OCI-M1 (cell line): ENCODE data around the gene NTSR2.
A peak's percentile ranks its signal among the peaks of the same experiment; 100 is the strongest.

ENCODE experiments used
- DNase-seq: peaks from one replicate; lab custom pipeline; 2025; lab: John Stamatoyannopoulos, UW

The NTSR2 gene

GRCh38 chr2:11669454-11670291 lies at the start of gene NTSR2:
NTSR2 (minus strand) TSS chr2:11670195; CDS start chr2:11670129, 66 bp downstream.
- no peak for DNase-seq

- peak; percentile 92 for DNase-seq
Observed at GRCh38 chr2:11719230-11719977, 49.4 kb upstream of the NTSR2 start.

- DNase-seq, result no peak
Observed at GRCh38 chr2:11718606-11719005, 48.6 kb upstream of the NTSR2 start.

- no peak for DNase-seq
Observed at GRCh38 chr2:11717623-11718022, 47.6 kb upstream of the NTSR2 start.

GRCh38 chr2:11716689-11717321 lies 46.8 kb upstream of the NTSR2 start:
- DNase-seq, result peak; percentile 74

GRCh38 chr2:11715987-11716652 lies 46.1 kb upstream of the NTSR2 start:
- no peak for DNase-seq

GRCh38 chr2:11713815-11714214 lies 43.8 kb upstream of the NTSR2 start:
- no peak for DNase-seq

GRCh38 chr2:11712866-11713265 lies 42.9 kb upstream of the NTSR2 start:
- DNase-seq, result no peak

GRCh38 chr2:11711751-11712150 lies 41.8 kb upstream of the NTSR2 start:
- no peak for DNase-seq

GRCh38 chr2:11711354-11711716 lies 41.3 kb upstream of the NTSR2 start:
- no peak for DNase-seq

GRCh38 chr2:11710632-11711353 lies 40.8 kb upstream of the NTSR2 start:
- no peak for DNase-seq

GRCh38 chr2:11710210-11710609 lies 40.2 kb upstream of the NTSR2 start:
- DNase-seq, result no peak

GRCh38 chr2:11709293-11709692 lies 39.3 kb upstream of the NTSR2 start:
- DNase-seq, result no peak

- DNase-seq, result no peak
Observed at GRCh38 chr2:11708106-11708505, 38.1 kb upstream of the NTSR2 start.

GRCh38 chr2:11705711-11706110 lies 35.7 kb upstream of the NTSR2 start:
- DNase-seq, result no peak

- DNase-seq, result no peak
Observed at GRCh38 chr2:11705063-11705462, 35.1 kb upstream of the NTSR2 start.

GRCh38 chr2:11703700-11704099 lies 33.7 kb upstream of the NTSR2 start:
- DNase-seq, result no peak

- no peak for DNase-seq
Observed at GRCh38 chr2:11702946-11703345, 33.0 kb upstream of the NTSR2 start.

GRCh38 chr2:11701751-11702301 lies 31.8 kb upstream of the NTSR2 start:
- DNase-seq, result no peak

GRCh38 chr2:11701206-11701605 lies 31.2 kb upstream of the NTSR2 start:
- DNase-seq, result no peak
